ENCODE results near the gene TEX26. TPM values are rescaled to one million over a fixed set of nuclear protein-coding genes. Genes with fewer than 3 reads are reported as not detected.

TEX26 gene
- total and polyA plus RNA-seq, 10 of the 15 experiments (the other 5 are each of a cell fraction or from before 2014, with no cell fraction given): not detected

DNA sequence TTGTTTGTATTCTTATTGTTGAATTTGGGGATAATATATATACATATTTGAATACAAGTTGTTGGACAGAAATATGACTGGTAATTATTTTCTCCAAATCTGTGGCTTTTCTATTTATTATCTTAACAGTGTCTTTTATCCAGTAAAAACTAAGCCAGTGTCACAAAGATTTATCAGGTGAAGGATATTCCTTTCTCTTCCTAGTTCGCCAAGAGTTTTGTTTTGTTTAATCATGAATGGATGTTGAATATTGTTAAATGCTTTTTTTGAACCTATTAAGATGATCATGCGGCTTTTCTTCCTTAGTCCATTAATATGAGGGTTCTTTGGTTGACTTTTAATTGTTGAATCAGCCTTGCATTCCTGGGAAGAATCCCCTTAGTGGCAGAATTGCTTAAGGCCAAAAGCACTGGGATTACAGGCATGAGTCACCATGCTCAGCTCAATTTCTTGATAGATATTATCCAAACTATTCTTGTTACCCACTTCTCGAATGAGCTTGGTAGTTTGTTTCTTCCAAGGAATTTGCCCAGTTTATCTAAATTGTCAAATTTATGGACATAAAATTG is 53.3 kb downstream of the TEX26 start:
- ChIA-PET SMC1A (ENCODE audit: uncharacterized antibody, unreplicated experiment) (interaction anchor here (0.8 to 1.4 kb wide), 2 partner anchors 54 to 59 kb away, joined by 3 to 4 read pairs; no protein-coding TSS in a partner anchor), RAD21 (ENCODE audit: unreplicated experiment) (no interaction called here), CTCF (interaction anchor here (0.9 to 1.6 kb wide), 4 partner anchors 59 to 120 kb away, joined by 3 to 8 read pairs (median 4); no protein-coding TSS in a partner anchor), POLR2A (no interaction called here)
- Histone ChIP-seq H3K36me3 (ENCODE audit: control insufficient read depth in 2 of 2, insufficient read depth in 2 of 2, low read length in 1 of 2) (no peaks in the 10 kb centered on the region), H3K27ac (ENCODE audit: control insufficient read depth, insufficient read depth) (no peak overlapping the region), H3K4me2 (ENCODE audit: control insufficient read depth, insufficient read depth) (no peak overlapping the region), H3K27me3 (replicated peaks in 1 of 2; ENCODE audit: control insufficient read depth in 2 of 2, insufficient read depth in 2 of 2, low read length in 1 of 2) (no peaks in the 10 kb centered on the region), H3K79me2 (ENCODE audit: control insufficient read depth, insufficient read depth, low read length) (no peaks in the 10 kb centered on the region), H3K9me3 (replicated peaks; ENCODE audit: control insufficient read depth, insufficient read depth, low read length) (no peaks in the 10 kb centered on the region), H2AFZ (ENCODE audit: control insufficient read depth, low read depth, low read length) (no peak overlapping the region), H3K4me3 (no peak overlapping the region), H3K4me1 (ENCODE audit: control insufficient read depth, insufficient read depth, low read length) (peaks cover 5% of the 10 kb centered on the region; the same call in 1 of the 2 replicates), H3K9ac (ENCODE audit: control insufficient read depth, insufficient read depth, low read length) (no peak overlapping the region), H4K20me1 (ENCODE audit: control insufficient read depth, insufficient read depth) (no peaks in the 10 kb centered on the region)
- ATAC-seq: no peak
- TF ChIP-seq HCFC1 (IDR thresholded peaks at IDR 0.05; ENCODE audit: low read length) (no peak), TCF3 (IDR thresholded peaks at IDR 0.05; ENCODE audit: borderline replicate concordance, insufficient read depth, low read depth, low read length) (no peak), ZNF217 (IDR thresholded peaks at IDR 0.05) (no peak), MYC (IDR thresholded peaks at IDR 0.05; ENCODE audit: insufficient read depth, insufficient read length, insufficient replicate concordance, low read length, severe bottlenecking) (no peak), SMC3 (IDR thresholded peaks at IDR 0.05; ENCODE audit: borderline replicate concordance, low read length) (no peak), CHD1 (IDR thresholded peaks at IDR 0.05; ENCODE audit: low read depth, low read length) (no peak), KAT2A (conservative IDR thresholded peaks at IDR 0.05; ENCODE audit: control insufficient read depth, low read depth, low read length) (no peak), RCOR1 (conservative IDR thresholded peaks at IDR 0.05; ENCODE audit: low read depth, low read length) (no peak), MTA3 (IDR thresholded peaks at IDR 0.05; ENCODE audit: borderline replicate concordance, low read length) (no peak), KLF5 (IDR thresholded peaks at IDR 0.05; ENCODE audit: partially characterized antibody) (no peak), ZNF622 (IDR thresholded peaks at IDR 0.05) (no peak), RFX5 (IDR thresholded peaks at IDR 0.05; ENCODE audit: low read depth, low read length) (no peak), CBX3 (IDR thresholded peaks at IDR 0.05; ENCODE audit: borderline replicate concordance, low read depth) (no peak), CHD2 (IDR thresholded peaks at IDR 0.05; ENCODE audit: borderline replicate concordance, low read depth, low read length) (no peak)
- TF ChIP-seq, protein P1, sequence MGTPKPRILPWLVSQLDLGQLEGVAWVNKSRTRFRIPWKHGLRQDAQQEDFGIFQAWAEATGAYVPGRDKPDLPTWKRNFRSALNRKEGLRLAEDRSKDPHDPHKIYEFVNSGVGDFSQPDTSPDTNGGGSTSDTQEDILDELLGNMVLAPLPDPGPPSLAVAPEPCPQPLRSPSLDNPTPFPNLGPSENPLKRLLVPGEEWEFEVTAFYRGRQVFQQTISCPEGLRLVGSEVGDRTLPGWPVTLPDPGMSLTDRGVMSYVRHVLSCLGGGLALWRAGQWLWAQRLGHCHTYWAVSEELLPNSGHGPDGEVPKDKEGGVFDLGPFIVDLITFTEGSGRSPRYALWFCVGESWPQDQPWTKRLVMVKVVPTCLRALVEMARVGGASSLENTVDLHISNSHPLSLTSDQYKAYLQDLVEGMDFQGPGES (IDR thresholded peaks at IDR 0.05): no peak
- in situ Hi-C loops (cut with MboI): no loop called here
- BruUV-seq (replicated peaks): no TSS peak
- no peak for DNase-seq (ENCODE audit: low read depth, low spot score)
- intact Hi-C loops (cut with micrococcal nuclease; ENCODE audit: unreplicated experiment): no loop called here
- 51% methylated on average over 3 of the region's 3 CpGs for WGBS (ENCODE audit: insufficient coverage, insufficient replicate concordance, low lambda C conversion rate, missing lambda C conversion rate)
- FAIRE-seq: no peak

All from GM12878 (cell line).